Left lung (tissue), 10 donors: ENCODE results near the gene OPTC. TPM values are rescaled to one million over a fixed set of nuclear protein-coding genes. Genes with fewer than 3 reads are reported as not detected.

ENCODE experiments used
- ATAC-seq: fragments of 200-7000 bp; cut with Tn5 transposase; one replicate; pipeline ENCODE4 v1.9.1; 2020; ENCODE audit warnings: moderate library complexity
- DNase-seq, 4 donors: peaks; one replicate each; pipeline ENCODE4 v3.0.0-alpha.2; 2013 to 2020
- H3K27ac ChIP-seq, 2 donors: fragments of 200-600 bp; sonication (generic) in 1 of 2; one replicate each; pipeline versions ENCODE4 v1.5.0 to v1.8.0; 2020 to 2021
- H3K27me3 ChIP-seq, 2 donors: fragments of 200-600 bp; sonication (generic) in 1 of 2; one replicate each; pipeline versions ENCODE4 v1.5.0 to v1.8.0; 2020 to 2021
- H3K36me3 ChIP-seq, 2 donors: fragments of 200-600 bp; sonication (generic) in 1 of 2; one replicate each; pipeline versions ENCODE4 v1.5.0 to v1.8.0; 2020 to 2021
- H3K4me1 ChIP-seq, 2 donors: fragments of 200-600 bp; one replicate each; pipeline ENCODE4 v1.8.0; 2021
- H3K4me3 ChIP-seq, 2 donors: fragments of 200-600 bp; sonication (generic) in 1 of 2; one replicate each; pipeline versions ENCODE4 v1.5.0 to v1.8.0; 2020 to 2021; ENCODE audit warnings: mild to moderate bottlenecking in 1 of 2
- H3K9me3 ChIP-seq, 2 donors: fragments of 200-600 bp; sonication (generic) in 1 of 2; one replicate each; pipeline versions ENCODE4 v1.5.0 to v1.8.0; 2020 to 2021
- intact Hi-C, 2 donors: fragments of 100-400 bp; cut with DNase I; formaldehyde crosslinking; loops; one replicate each; pipeline versions ENCODE4 v1.11.2 to v1.14.2; 2022
- polyA plus RNA-seq, 6 donors: library from polyadenylated mRNA; unstranded; fragments of 120-200 nt; gene quantifications; one replicate each; pipeline ENCODE4 v1.2.1, GENCODE V29; 2013; ENCODE audit not compliant: insufficient read length in 6 of 6
- total RNA-seq, 2 donors: library from RNA; stranded (reverse); fragmentation: NEBNext Ultra II Directional; extraction: Animal tissue kit (Norgen Biotek cat#: 25700); gene quantifications; one replicate each; pipeline ENCODE4 v1.2.1, GENCODE V29; 2021
- TF ChIP-seq, protein P1 (sequence below), 2 donors: fragments of 200-600 bp; sonication (generic) in 1 of 2; IDR thresholded peaks; one replicate each; pipeline versions ENCODE4 v1.5.0 to v1.8.0; 2021; ENCODE audit warnings: antibody characterized with exemption in 2 of 2
- donor health status: DM: no; HTN: yes; CAD: no.
- donor health status: DM: no; HTN: no; CAD: no.

The OPTC gene
- total and polyA plus RNA-seq, 8 donors = not detected

DNA sequence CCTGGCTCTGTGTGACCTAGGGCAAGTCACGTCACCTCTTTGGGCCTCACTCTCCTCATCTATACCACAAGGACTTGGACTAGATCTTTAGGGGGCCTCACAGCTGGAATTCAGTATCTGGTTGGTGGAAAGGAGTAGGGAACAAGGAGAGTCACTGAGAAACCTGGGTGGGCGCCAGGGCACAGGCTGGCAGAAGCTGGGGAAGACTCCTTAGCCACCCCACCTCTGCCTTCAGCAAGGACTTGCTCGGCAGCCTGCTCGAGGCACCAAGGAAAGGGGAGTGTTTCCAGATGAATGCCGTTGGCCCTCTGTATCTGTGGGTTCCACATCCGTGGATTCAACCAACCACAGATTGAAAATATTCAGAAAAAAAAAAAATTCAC is 1.2 kb upstream of the OPTC start:
- no peak for ATAC-seq
- no peak overlapping the region for H3K4me3 ChIP-seq
- no peaks in the 10 kb centered on the region for H3K9me3 ChIP-seq
- TF ChIP-seq, protein P1, sequence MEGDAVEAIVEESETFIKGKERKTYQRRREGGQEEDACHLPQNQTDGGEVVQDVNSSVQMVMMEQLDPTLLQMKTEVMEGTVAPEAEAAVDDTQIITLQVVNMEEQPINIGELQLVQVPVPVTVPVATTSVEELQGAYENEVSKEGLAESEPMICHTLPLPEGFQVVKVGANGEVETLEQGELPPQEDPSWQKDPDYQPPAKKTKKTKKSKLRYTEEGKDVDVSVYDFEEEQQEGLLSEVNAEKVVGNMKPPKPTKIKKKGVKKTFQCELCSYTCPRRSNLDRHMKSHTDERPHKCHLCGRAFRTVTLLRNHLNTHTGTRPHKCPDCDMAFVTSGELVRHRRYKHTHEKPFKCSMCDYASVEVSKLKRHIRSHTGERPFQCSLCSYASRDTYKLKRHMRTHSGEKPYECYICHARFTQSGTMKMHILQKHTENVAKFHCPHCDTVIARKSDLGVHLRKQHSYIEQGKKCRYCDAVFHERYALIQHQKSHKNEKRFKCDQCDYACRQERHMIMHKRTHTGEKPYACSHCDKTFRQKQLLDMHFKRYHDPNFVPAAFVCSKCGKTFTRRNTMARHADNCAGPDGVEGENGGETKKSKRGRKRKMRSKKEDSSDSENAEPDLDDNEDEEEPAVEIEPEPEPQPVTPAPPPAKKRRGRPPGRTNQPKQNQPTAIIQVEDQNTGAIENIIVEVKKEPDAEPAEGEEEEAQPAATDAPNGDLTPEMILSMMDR (IDR thresholded peaks at IDR 0.05) = no peak
- no peaks in the 10 kb centered on the region for H3K36me3 ChIP-seq
- H3K27ac ChIP-seq = no peak overlapping the region
- H3K27me3 ChIP-seq = no peaks in the 10 kb centered on the region
- no peak for DNase-seq
- intact Hi-C loops = no loop called here
- H3K4me1 ChIP-seq = peaks cover 0 to 7% of the 10 kb centered on the region in 2 donors

DNA sequence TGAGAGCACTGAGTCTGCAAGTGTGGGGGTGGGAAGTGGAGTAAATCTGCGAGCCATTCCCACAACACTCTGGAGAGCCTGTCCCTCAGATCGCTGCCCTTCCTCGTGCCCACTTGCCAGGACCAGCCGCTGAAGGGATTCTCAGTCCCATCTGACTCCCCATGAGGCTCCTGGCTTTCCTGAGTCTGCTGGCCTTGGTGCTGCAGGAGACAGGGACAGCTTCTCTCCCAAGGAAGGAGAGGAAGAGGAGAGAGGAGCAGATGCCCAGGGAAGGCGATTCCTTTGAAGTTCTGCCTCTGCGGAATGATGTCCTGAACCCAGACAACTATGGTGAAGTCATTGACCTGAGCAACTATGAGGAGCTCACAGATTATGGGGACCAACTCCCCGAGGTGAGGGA is 1.9 kb downstream of the OPTC start:
- Histone ChIP-seq H3K27me3 (no peaks in the 10 kb centered on the region), H3K9me3 (no peaks in the 10 kb centered on the region), H3K36me3 (no peaks in the 10 kb centered on the region), H3K4me3 (no peak overlapping the region), H3K27ac (no peak overlapping the region), H3K4me1 (no peaks in the 10 kb centered on the region)
- DNase-seq (no peak), ATAC-seq (no peak)
- intact Hi-C loops = no loop called here
- TF ChIP-seq, protein P1 (IDR thresholded peaks at IDR 0.05) = no peak

GRCh38 chr1:203497269-203497777 is 3.4 kb downstream of the OPTC start:
- ATAC-seq (no peak), DNase-seq (no peak)
- Histone ChIP-seq H3K27me3 (no peaks in the 10 kb centered on the region), H3K4me1 (no peaks in the 10 kb centered on the region), H3K27ac (no peak overlapping the region), H3K36me3 (no peaks in the 10 kb centered on the region), H3K4me3 (no peak overlapping the region), H3K9me3 (no peaks in the 10 kb centered on the region)
- TF ChIP-seq, protein P1 (IDR thresholded peaks at IDR 0.05) = no peak
- intact Hi-C loops = no loop called here

DNA sequence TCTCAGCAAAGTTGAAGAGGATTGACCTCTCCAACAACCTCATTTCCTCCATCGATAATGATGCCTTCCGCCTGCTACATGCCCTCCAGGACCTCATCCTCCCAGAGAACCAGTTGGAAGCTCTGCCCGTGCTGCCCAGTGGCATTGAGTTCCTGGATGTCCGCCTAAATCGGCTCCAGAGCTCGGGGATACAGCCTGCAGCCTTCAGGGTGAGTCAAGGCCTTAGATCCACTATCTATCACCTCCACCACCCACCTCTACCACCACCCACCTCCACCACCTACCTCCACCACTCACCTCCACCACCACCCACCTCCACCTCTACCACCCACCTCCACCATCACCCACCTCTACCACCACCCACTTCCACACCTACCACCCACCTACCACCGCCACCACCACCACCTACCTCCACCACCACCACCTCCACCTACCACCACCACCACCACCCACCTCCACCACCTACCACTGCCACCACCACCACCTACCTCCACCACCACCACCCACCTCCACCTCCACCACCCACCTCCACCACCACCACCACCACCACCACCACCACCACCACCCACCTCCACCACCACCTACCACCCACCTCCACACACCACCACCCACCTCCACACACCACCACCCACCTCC is 5.8 kb downstream of the OPTC start:
- no peak overlapping the region for H3K4me3 ChIP-seq
- DNase-seq = no peak

DNA sequence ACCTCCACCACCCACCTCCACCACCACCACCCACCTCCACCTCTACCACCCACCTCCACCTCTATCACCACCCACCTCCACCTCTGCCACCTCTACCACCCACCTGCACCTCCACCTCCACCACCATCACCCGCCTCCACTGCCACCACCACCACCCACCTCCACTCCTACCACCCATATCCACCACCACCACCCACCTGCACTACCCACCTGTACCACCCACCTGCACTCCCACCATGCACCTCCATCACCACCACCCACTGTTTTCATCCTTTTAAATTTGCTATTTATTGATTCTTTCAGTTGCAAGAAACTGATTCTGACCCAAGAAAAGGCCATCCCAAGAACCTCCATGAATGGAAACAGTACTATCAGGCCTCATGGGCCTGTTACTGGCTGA is 6.3 kb downstream of the OPTC start:
- Histone ChIP-seq H3K36me3 (no peaks in the 10 kb centered on the region), H3K27ac (no peak overlapping the region), H3K27me3 (peaks cover 0 to 10% of the 10 kb centered on the region in 2 donors), H3K4me3 (no peak overlapping the region), H3K4me1 (peaks cover 3 to 11% of the 10 kb centered on the region in 2 donors), H3K9me3 (no peaks in the 10 kb centered on the region)
- TF ChIP-seq, protein P1 (IDR thresholded peaks at IDR 0.05) = no peak
- intact Hi-C loops = loop anchor here (10.0 kb wide), 2 partner anchors 135 to 205 kb away; no protein-coding TSS in a partner anchor
- DNase-seq (no peak), ATAC-seq (no peak)

More for the DNA sequence above, 5.8 kb downstream of the OPTC start:
- peaks cover 0 to 10% of the 10 kb centered on the region in 2 donors for H3K27me3 ChIP-seq
- intact Hi-C loops = loop anchor here (10.0 kb wide), 2 partner anchors 135 to 205 kb away; no protein-coding TSS in a partner anchor
- no peak overlapping the region for H3K27ac ChIP-seq
- no peaks in the 10 kb centered on the region for H3K9me3 ChIP-seq
- ATAC-seq = no peak
- H3K4me1 ChIP-seq = peaks cover 3 to 6% of the 10 kb centered on the region in 2 donors
- H3K36me3 ChIP-seq = no peaks in the 10 kb centered on the region
- TF ChIP-seq, protein P1 (IDR thresholded peaks at IDR 0.05) = no peak
